AG09319 (cell line): ENCODE data around the gene RPLP2.

Experiments
- DNase-seq: peaks from one replicate; pipeline ENCODE4 v3.0.0-alpha.2; 2010; ENCODE audit warnings: low read depth; ENCODE audit errors: extremely low read depth
- TF ChIP-seq, protein P1 (sequence below): IDR thresholded peaks from 2 replicates; pipeline ENCODE4 v1.5.1; 2011; ENCODE audit warnings: low read depth, mild to moderate bottlenecking, inconsistent platforms, low read length, moderate library complexity

RPLP2 gene

DNA sequence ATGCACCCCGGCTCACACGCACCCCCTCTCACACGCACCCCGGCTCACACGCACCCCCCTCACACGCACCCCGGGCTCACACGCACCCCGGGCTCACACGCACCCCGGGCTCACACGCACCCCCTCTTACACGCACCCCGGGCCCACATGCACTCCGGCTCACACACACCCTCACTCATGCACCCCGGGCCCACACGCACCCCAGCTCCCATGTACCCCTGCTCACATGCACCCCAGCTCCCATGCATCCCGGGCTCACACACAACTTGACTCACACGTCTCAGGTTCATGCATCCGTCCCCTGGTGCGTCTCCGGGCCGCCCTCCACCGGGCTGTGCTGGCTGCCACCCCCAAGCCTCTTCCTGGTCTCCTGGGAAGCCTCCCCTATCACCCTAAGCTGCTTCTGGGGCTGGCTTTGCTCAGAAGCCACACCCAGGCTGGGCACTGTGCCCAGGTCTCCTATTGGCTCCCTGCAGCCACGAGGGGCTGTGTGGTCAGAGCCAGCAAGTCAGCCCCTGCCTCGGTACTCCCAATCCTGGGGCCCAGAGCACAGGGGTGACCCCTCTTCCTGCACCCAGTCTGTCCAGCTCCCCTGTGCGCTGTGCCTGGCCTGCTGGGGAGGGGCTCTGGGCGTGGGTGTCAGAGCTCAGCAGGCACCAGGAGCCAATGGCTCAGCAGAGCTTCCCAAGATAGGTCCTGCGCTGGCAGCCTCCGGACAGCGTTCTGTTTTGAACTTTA, 49.8 kb downstream of the RPLP2 start:
- TF ChIP-seq, protein P1, sequence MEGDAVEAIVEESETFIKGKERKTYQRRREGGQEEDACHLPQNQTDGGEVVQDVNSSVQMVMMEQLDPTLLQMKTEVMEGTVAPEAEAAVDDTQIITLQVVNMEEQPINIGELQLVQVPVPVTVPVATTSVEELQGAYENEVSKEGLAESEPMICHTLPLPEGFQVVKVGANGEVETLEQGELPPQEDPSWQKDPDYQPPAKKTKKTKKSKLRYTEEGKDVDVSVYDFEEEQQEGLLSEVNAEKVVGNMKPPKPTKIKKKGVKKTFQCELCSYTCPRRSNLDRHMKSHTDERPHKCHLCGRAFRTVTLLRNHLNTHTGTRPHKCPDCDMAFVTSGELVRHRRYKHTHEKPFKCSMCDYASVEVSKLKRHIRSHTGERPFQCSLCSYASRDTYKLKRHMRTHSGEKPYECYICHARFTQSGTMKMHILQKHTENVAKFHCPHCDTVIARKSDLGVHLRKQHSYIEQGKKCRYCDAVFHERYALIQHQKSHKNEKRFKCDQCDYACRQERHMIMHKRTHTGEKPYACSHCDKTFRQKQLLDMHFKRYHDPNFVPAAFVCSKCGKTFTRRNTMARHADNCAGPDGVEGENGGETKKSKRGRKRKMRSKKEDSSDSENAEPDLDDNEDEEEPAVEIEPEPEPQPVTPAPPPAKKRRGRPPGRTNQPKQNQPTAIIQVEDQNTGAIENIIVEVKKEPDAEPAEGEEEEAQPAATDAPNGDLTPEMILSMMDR: no peak

DNA sequence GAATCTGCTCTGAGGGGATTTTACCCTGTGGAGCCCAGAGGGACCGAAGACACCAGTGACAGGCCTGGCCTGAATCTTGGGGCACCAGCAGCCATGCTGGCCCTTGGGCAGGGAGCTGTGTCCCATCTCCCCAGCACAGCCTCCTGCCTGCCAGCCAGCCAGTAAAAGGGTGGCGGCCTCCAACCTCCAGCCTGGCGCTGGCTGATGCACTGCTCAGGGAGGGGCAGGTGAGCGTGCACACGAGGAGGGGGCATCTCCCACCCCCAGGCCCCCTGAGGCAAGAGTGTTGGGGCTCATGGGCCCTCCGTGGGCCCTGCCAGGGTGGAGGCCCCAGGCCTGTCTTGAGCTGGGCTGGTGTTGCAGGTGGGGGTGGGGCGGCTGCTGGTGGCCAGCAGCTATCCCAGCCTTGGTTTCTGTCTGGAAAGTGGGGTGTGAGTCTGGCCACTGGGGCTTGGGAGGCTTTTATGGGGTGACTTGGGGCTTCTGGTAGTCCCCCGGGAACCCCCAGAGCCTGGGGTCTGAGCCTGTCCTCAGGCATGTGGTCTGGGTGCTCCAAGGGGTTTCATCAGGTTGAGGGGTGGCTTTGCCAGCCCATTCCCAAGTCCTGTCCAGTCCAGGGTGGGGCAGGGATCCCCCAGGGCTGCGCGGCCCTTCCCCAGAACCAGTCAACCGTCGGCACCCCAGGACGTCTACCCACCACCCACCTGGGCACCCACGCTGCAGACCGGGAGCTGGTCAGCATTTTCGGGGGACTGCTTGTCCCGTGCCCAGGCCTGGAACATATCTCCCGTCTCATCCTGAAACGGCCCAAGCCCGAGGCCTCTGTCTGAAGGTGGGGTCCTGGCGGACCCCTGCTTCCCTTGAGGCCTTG, 50.7 kb downstream of the RPLP2 start:
- DNase-seq: no peak
- TF ChIP-seq, protein P1: no peak

More for the DNA sequence above, 49.8 kb downstream of the RPLP2 start:
- DNase-seq: peak; percentile 41

DNA sequence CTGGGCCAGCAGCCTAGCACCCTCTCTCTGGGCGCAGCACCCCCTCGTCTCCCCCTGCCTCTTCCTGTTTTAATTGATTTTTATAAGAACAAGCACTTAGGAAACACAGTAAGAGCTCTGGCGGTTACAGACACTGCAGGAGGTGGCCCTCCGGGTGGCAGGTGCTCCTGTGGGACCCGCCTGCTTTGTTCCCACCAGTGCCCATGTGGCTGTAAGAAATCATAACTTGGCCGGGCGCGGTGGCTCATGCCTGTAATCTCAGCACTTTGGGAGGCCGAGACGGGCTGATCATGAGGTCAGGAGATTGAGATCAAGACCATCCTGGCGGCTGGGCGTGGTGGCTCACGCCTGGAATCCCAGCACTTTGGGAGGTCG, 51.3 kb downstream of the RPLP2 start:
- TF ChIP-seq, protein P1: no peak
- DNase-seq: no peak

DNA sequence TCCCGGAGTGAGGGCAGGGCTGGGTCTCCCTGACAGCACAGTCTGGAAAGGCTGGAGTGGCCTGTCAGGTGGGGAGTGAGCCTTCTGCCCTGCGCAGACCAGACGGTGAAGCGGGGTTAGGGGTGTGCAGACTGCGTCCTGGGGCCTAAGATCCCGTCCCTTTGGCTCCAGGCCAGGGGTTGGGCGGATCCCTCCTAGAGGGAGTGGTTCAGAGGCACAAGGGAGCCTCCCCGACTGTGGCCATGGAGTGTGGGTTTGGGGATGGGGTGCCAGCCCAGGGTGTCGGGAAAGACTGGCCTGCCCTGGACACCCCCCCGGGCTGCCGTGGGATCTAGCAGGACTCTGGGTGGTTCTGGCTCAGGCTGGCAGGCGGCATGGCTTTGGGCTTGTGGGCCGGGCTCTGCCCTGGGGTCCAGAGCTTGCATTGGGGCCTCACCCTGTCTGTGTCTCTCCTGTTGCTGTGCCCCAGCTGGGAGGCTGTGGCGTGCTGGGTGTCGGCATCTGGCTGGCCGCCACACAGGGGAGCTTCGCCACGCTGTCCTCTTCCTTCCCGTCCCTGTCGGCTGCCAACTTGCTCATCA, 52.4 kb downstream of the RPLP2 start:
- DNase-seq: no peak
- TF ChIP-seq, protein P1: no peak
